ENCODE data around the gene SAMD4B. TPM values are rescaled to one million over a fixed set of nuclear protein-coding genes. Genes with fewer than 3 reads are reported as not detected.

The SAMD4B gene
- total and polyA plus RNA-seq, 9 of the 15 experiments (the other 6 are each of a cell fraction or from before 2014, with no cell fraction given) = 3.4 to 90.5 (median 38.0) TPM

DNA sequence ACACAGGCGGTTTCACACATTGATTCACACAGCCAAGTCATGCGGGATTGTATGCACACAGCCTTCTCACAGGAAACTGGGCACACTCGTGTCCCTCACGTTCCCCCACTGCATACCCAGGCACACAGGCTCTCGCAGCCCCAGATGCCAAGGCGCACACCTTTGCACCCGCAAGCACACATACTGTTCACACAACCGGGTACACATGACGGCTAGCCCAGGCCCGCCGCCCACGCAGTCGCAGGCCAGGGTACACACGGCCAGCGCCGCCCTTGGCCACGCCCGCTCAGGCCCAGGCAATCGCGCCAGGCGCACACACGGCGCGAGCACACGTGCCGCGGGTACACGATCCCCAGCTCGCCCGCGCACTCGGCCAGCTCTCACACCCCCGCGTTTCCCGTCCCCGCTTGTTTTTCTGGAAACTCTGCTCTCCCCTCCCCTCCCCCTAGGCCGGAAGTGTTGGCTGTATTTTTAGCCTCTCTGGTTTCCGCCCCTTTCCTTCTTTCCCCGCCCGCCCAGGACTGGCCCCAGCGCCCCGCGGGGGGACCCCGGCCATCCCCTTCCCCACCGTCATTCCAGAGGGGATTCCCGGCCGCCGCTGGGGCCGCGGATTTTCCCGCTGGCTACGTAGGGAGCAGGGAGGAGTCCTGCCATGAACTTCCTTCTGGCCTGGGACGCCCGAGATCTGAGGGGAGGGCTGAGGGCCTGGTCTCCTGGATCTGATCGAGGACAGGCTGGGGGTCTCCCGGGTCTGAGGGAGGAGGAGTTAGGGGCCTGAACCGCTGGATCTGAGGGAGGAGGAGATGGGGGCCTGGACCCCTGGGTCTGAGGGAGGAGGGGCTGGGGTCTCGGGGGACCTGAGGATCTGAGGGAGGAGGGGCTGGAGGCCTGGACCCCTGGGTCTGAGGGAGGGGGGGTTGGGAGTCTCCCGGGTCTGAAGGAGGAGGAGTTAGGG is 60.4 kb downstream of the SAMD4B start (continued):
- no peak for TF ChIP-seq GTF3C2 (IDR thresholded peaks at IDR 0.05; ENCODE audit: borderline replicate concordance, extremely low read depth, insufficient read length)
- TF ChIP-seq IRF2 (CRISPR knock-in tag; IDR thresholded peaks at IDR 0.05) = no peak
- TF ChIP-seq, protein P1, sequence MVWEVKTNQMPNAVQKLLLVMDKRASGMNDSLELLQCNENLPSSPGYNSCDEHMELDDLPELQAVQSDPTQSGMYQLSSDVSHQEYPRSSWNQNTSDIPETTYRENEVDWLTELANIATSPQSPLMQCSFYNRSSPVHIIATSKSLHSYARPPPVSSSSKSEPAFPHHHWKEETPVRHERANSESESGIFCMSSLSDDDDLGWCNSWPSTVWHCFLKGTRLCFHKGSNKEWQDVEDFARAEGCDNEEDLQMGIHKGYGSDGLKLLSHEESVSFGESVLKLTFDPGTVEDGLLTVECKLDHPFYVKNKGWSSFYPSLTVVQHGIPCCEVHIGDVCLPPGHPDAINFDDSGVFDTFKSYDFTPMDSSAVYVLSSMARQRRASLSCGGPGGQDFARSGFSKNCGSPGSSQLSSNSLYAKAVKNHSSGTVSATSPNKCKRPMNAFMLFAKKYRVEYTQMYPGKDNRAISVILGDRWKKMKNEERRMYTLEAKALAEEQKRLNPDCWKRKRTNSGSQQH (CRISPR knock-in tag; IDR thresholded peaks at IDR 0.05) = no peak
- TF ChIP-seq XRCC3 (IDR thresholded peaks at IDR 0.05) = no peak
- TF ChIP-seq TFE3 (CRISPR knock-in tag; IDR thresholded peaks at IDR 0.05) = no peak
- peak; percentile 76; the same call in 1 of the 2 replicates for TF ChIP-seq CBX1 (IDR thresholded peaks at IDR 0.05; ENCODE audit: low read depth)
- TF ChIP-seq, protein P2, sequence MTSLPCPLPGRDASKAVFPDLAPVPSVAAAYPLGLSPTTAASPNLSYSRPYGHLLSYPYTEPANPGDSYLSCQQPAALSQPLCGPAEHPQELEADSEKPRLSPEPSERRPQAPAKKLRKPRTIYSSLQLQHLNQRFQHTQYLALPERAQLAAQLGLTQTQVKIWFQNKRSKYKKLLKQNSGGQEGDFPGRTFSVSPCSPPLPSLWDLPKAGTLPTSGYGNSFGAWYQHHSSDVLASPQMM (CRISPR knock-in tag; IDR thresholded peaks at IDR 0.05) = no peak
- no peak for TF ChIP-seq DDX20 (tag; IDR thresholded peaks at IDR 0.05; ENCODE audit: low read depth)
- TF ChIP-seq ZNF57 (CRISPR knock-in tag; IDR thresholded peaks at IDR 0.05) = 0 out of 2 replicates have a peak, but pooled peaks have one; percentile 53
- peak; percentile 71; the same call in 1 of the 2 replicates for TF ChIP-seq ZNF263 (CRISPR knock-in tag; IDR thresholded peaks at IDR 0.05; ENCODE audit: borderline replicate concordance)
- 0 out of 2 replicates have a peak, but pooled peaks have one; percentile 19 for TF ChIP-seq ELF4 (CRISPR knock-in tag; IDR thresholded peaks at IDR 0.05)
- TF ChIP-seq GTF2E2 (tag; IDR thresholded peaks at IDR 0.05) = no peak; the same call in 1 of the 2 replicates
- TF ChIP-seq MTA3 (IDR thresholded peaks at IDR 0.05; ENCODE audit: borderline replicate concordance) = no peak; the same call in 1 of the 2 replicates
- TF ChIP-seq MYC (IDR thresholded peaks at IDR 0.05; ENCODE audit: low read depth, low read length) = peak; percentile 90
- TF ChIP-seq MYC (CRISPR knock-in tag; IDR thresholded peaks at IDR 0.05; ENCODE audit: borderline replicate concordance, low read depth) = no peak
- peak; percentile 63 to 84; a peak in 2 of 4 replicates for TF ChIP-seq MAZ (CRISPR knock-in tag; conservative IDR thresholded peaks at IDR 0.05 in 1 of 2, IDR thresholded peaks at IDR 0.05 in 1 of 2)
- TF ChIP-seq NELFE (IDR thresholded peaks at IDR 0.05; ENCODE audit: insufficient read depth, insufficient read length) = no peak
- TF ChIP-seq RB1 (IDR thresholded peaks at IDR 0.05; ENCODE audit: low read depth) = peak; percentile 78
- TF ChIP-seq MXI1 (IDR thresholded peaks at IDR 0.05; ENCODE audit: low read depth, low read length) = peak; percentile 75
- no peak for TF ChIP-seq RAD21 (CRISPR knock-in tag; conservative IDR thresholded peaks at IDR 0.05 in 1 of 2, IDR thresholded peaks at IDR 0.05 in 1 of 2)

Data from K562 (cell line).